ENCODE measurements around the gene CCDC68.

The CCDC68 gene

GRCh38 chr18:54918060-54918459 is 41.2 kb downstream of the CCDC68 start:
- DNase-seq (ENCODE audit: extremely low spot score), result no peak
- ChIA-PET POLR2A (no interaction called here), CTCF (no interaction called here)
- no peak for TF ChIP-seq CTCF (IDR thresholded peaks at IDR 0.05; ENCODE audit: control extremely low read depth, extremely low read depth, low read depth, missing control alignments)

- CTCF ChIA-PET, result interaction anchor here (1.0 kb wide), 1 partner anchor 67 kb away, joined by 4 read pairs; no protein-coding TSS in a partner anchor
- POLR2A ChIA-PET, result no interaction called here
- peak; percentile 27 for TF ChIP-seq CTCF (IDR thresholded peaks at IDR 0.05; ENCODE audit: control extremely low read depth, extremely low read depth, low read depth, missing control alignments)
- no peak for DNase-seq (ENCODE audit: extremely low spot score)
These were observed 42.8 kb downstream of the CCDC68 start for GRCh38 chr18:54916507-54916906.

DNA sequence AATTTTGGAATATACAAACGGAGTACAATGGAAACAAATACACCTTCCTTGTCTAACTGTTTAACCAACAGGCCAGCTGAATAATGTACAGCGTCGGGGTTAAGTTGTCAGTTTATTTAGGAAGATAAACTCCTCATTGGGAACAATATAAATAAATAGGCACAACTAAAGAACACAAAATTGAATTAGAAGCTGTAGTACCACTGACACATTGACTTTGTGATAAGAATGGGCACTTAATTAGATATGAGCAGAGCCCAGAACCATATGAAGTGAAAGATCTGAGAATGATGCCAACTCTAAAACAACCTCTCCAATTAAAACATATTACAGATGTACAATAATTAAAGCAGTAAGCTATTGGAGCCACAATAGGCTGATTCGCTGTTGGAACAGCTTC is 44.4 kb downstream of the CCDC68 start:
- no peak for TF ChIP-seq CTCF (IDR thresholded peaks at IDR 0.05; ENCODE audit: control extremely low read depth, extremely low read depth, low read depth, missing control alignments)
- CTCF ChIA-PET, result interaction anchor here (1.2 to 1.5 kb wide), 2 partner anchors 21 to 243 kb away, joined by 3 read pairs; no protein-coding TSS in a partner anchor
- POLR2A ChIA-PET, result no interaction called here
- DNase-seq (ENCODE audit: extremely low spot score), result no peak

GRCh38 chr18:54911551-54911950 is 47.7 kb downstream of the CCDC68 start:
- CTCF ChIA-PET, result no interaction called here
- POLR2A ChIA-PET, result no interaction called here
- no peak for DNase-seq (ENCODE audit: extremely low spot score)
- no peak for TF ChIP-seq CTCF (IDR thresholded peaks at IDR 0.05; ENCODE audit: control extremely low read depth, extremely low read depth, low read depth, missing control alignments)

- ChIA-PET CTCF (interaction anchor here (1.5 kb wide), 1 partner anchor 9 kb away, joined by 3 read pairs; no protein-coding TSS in a partner anchor), POLR2A (no interaction called here)
- TF ChIP-seq CTCF (IDR thresholded peaks at IDR 0.05; ENCODE audit: control extremely low read depth, extremely low read depth, low read depth, missing control alignments), result no peak
- DNase-seq (ENCODE audit: extremely low spot score), result no peak
These were observed 48.9 kb downstream of the CCDC68 start for GRCh38 chr18:54910161-54910919.

- CTCF ChIA-PET, result interaction anchor here (1.5 kb wide), 1 partner anchor 10 kb away, joined by 3 read pairs; no protein-coding TSS in a partner anchor
- no peak for TF ChIP-seq CTCF (IDR thresholded peaks at IDR 0.05; ENCODE audit: control extremely low read depth, extremely low read depth, low read depth, missing control alignments)
- POLR2A ChIA-PET, result no interaction called here
- DNase-seq (ENCODE audit: extremely low spot score), result no peak
These were observed 49.7 kb downstream of the CCDC68 start for GRCh38 chr18:54909538-54909937.

All from GM10248 (cell line).